TTC549 (cell line): ENCODE data around the gene RNF149.
"Not testable (repeated sequence)": the region's sequence is repeated elsewhere in the genome, so short reads cannot be mapped to it uniquely, and the experiment has no call there.

ENCODE experiments used
- FAIRE-seq: peaks from 2 replicates; lab custom pipeline; 2012; peaks lifted over from hg19 to GRCh38; lab: Jason Lieb, UNC

The RNF149 gene

GRCh38 chr2:101331202-101331601 lies 22.7 kb upstream of the RNF149 start:
- no peak for FAIRE-seq

GRCh38 chr2:101330253-101330933 lies 21.9 kb upstream of the RNF149 start:
- no peak for FAIRE-seq

GRCh38 chr2:101329026-101329425 lies 20.5 kb upstream of the RNF149 start:
- no peak for FAIRE-seq

- FAIRE-seq: no peak
Measured at GRCh38 chr2:101328474-101329007, 20.0 kb upstream of the RNF149 start.

DNA sequence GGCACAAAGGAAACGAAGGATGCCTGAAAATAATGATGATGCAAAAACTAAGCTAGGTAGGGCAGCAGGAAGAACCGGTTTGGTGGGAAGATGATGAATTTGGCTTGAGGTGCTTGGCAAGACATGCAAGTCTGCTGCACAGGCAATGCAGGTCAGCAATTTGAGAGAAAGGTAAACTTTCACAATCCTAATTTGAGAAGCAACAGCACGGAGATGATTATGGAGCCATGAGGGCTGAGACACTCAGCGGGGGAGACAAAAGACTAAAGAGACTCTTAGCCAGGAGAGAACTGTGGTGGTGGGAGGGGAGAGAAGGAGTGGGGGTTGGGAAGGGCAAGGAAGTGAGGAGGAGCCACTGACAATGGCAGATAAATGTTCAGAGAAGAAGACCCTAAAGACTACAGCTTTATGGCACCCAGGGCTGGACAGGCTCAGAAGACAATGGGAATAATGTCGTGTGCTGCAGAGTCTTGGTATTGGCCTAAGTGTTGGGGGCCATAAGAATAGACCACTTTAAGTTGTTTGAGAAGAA lies 19.4 kb upstream of the RNF149 start:
- FAIRE-seq: no peak

DNA sequence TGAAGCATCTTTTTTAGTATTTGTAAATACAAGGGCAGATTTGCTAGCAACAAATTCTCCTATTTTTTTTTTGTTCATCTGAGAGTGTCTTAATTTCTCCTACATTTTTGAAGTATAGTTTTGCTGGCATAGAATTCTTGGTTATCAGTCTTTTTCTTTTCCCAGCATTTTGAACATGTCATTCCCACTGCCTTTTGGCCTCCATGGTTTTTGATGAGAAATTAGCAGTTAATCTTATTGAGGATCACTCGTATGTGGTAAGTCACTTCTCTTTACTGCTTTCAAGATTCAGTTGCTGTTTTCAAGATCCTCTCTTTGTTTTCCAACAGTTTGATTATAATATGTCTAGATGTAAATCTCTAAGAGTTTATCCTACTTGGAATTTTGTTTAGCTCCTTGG lies 16.9 kb upstream of the RNF149 start:
- no peak for FAIRE-seq

GRCh38 chr2:101316568-101316967 lies 8.1 kb upstream of the RNF149 start:
- not testable (repeated sequence) for FAIRE-seq

- no peak for FAIRE-seq
Measured at GRCh38 chr2:101311696-101312017, 3.2 kb upstream of the RNF149 start.

- FAIRE-seq: no peak
Measured at GRCh38 chr2:101310834-101311695, 2.6 kb upstream of the RNF149 start.

DNA sequence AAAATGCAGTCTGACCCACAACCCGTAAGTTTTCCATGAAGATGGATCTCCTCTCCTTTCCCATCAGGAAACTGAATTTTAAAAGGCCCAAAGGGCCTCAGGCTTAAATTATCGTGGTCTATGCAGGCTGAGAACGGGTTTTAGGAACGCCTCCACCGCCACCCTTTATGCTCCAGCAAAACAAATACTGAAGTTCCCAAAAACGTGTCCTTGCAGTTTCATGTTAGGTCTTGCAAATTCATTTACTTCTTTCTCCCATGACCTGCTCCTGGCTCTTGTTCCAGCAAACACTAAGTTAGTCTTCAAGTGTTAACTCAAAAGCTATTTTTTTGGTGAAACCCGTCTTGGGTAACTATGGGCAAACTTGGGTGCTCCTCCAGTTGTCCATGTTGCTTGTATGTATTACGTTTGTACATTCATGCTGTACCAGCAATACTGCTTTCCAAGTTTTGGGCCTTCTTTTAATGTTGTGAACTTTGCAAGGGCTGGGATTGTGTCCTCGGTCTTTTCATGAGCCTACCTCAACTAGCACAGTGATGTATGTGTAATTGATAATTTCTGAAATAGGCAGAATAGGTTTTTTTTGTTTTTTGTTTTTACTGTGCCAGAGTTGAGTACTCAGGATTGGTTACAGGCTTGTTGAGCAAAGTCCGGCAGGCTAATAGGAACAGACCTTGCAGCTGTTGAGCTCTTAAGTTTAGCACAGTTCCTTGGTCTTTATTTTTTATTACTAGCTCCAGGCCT lies 1.8 kb upstream of the RNF149 start:
- FAIRE-seq: no peak

GRCh38 chr2:101307950-101308431 lies 510 bp downstream of the RNF149 start:
- FAIRE-seq: no peak

GRCh38 chr2:101307503-101307902 lies 998 bp downstream of the RNF149 start:
- FAIRE-seq: no peak

- FAIRE-seq: no peak
Measured at GRCh38 chr2:101306410-101306809, 2.1 kb downstream of the RNF149 start.

GRCh38 chr2:101305492-101306078 lies 2.9 kb downstream of the RNF149 start:
- FAIRE-seq: no peak

DNA sequence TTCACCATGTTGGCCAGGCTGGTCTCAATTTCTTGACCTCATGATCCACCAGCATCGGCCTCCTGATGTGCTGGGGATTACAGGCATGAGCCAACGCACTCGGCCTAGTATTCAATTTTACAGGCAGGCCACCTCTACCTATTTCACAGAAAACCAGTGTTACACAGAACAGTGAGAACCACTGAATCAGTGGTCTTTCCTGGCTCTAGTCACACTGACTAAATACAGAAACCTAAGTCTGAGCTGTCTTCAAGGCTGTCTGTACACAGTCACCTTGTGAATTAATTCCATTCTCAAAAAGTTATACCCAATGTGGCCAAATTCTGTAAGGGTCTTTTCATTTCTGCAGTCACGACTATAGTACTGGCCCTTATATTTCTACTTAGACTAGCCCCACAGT lies 3.5 kb downstream of the RNF149 start:
- FAIRE-seq: no peak

DNA sequence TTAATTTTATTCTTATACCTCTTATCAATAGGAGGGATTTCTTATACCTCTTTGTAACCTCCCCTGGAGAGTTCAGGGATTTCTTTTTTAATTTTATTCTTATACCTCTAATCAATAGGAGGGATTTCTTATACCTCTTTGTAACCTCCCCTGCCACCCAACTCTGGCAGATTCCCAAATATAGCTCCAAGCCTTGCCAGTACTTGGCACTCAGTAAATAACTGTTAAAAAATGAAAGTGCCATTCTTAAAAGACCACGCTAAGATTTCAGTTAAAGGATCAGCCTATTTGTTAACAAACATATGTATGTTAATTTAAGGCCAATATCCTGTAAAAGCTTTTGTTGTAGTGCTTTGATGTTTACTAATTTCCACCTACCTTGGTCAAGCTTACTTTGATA lies 4.8 kb downstream of the RNF149 start:
- no peak for FAIRE-seq

DNA sequence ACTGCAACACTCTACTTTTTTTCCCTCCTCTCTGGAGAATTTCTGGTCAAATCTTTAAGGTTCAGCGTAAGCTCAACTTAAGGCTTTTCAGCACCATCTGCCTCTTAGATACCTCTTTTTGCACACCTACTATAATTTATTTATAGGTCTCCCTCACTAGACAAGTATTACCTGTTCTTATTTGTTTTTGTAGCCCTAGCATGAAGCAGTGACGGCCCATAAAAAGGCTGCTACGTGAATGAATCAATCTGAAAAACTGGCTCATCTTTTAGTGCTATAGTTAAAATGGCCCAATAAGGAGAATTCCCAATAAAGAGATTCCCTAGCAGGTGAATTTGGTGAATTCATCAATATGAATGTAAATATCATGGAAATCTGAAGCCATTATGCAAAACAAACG lies 6.5 kb downstream of the RNF149 start:
- FAIRE-seq: no peak

GRCh38 chr2:101300836-101301235 lies 7.7 kb downstream of the RNF149 start:
- FAIRE-seq: no peak

- no peak for FAIRE-seq
Measured at GRCh38 chr2:101300164-101300563, 8.3 kb downstream of the RNF149 start.

- FAIRE-seq: no peak
Measured at GRCh38 chr2:101299604-101300003, 8.9 kb downstream of the RNF149 start.

DNA sequence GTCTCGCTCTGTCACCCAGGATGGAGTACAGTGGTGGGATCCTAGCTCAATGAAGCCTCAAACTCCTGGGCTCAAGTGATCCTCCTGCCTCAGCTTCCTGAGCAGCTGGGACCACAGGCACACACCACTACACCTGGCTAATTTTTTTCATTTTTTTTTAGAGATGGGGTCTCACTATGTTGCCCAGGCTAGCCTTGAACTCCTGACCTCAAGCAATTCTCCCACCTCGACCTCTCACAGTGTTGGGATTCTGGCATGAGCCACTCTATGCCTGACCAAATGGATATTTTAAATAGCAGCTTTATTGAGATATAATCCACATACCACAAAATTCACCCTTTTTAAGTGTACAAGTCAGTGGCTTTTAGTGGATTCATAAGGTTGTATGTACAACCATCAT lies 11.1 kb downstream of the RNF149 start:
- no peak for FAIRE-seq

GRCh38 chr2:101296371-101296770 lies 12.1 kb downstream of the RNF149 start:
- no peak for FAIRE-seq
